Loucy (cell line): ENCODE data around the gene INTS13.

Source experiments
- H2AFZ ChIP-seq: fragments of 200-600 bp; sonication (generic); 2 replicates; pipeline ENCODE4 v1.6.0; 2016; ENCODE audit warnings: antibody characterized with exemption, mild to moderate bottlenecking, low read length, moderate library complexity
- H3F3A ChIP-seq: fragments of 200-600 bp; 2 replicates; pipeline ENCODE4 v1.6.0; 2016; ENCODE audit warnings: antibody characterized with exemption, low read depth, mild to moderate bottlenecking
- H3K27me3 ChIP-seq: fragments of 200-600 bp; sonication (generic); 2 replicates; pipeline ENCODE4 v1.6.1; 2014; ENCODE audit warnings: low read length, mild to moderate bottlenecking; ENCODE audit not compliant: insufficient read depth, poor library complexity, severe bottlenecking
- H3K36me3 ChIP-seq: fragments of 200-600 bp; sonication (generic); 2 replicates; pipeline ENCODE4 v1.6.1; 2016; ENCODE audit warnings: low read length; ENCODE audit not compliant: insufficient read depth
- H3K4me1 ChIP-seq: fragments of 200-600 bp; sonication (generic); 2 replicates; pipeline ENCODE4 v1.5.1; 2014; ENCODE audit warnings: low read length, mild to moderate bottlenecking; ENCODE audit not compliant: insufficient read depth, poor library complexity, severe bottlenecking
- H3K4me2 ChIP-seq: fragments of 200-600 bp; sonication (generic); 2 replicates; pipeline ENCODE4 v1.6.0; 2014; ENCODE audit warnings: antibody characterized with exemption, low read length, low read depth, mild to moderate bottlenecking; ENCODE audit not compliant: poor library complexity, severe bottlenecking
- H3K4me3 ChIP-seq: fragments of 200-600 bp; sonication (generic); 2 replicates; pipeline ENCODE4 v1.5.1; 2014; ENCODE audit warnings: low read length, mild to moderate bottlenecking, mixed read lengths; ENCODE audit not compliant: poor library complexity, severe bottlenecking
- H3K79me2 ChIP-seq: fragments of 200-600 bp; sonication (generic); 2 replicates; pipeline ENCODE4 v1.6.1; 2014; ENCODE audit warnings: low read length; ENCODE audit not compliant: insufficient read depth
- H3K9ac ChIP-seq: fragments of 200-600 bp; sonication (generic); 2 replicates; pipeline ENCODE4 v1.6.0; 2014; ENCODE audit warnings: mild to moderate bottlenecking, low read depth, low read length, moderate library complexity; ENCODE audit not compliant: poor library complexity, severe bottlenecking
- H3K9me2 ChIP-seq: fragments of 200-600 bp; sonication (generic); replicated peaks from 2 replicates; pipeline ENCODE4 v1.6.1; 2016; ENCODE audit warnings: low read depth, low read length, mixed read lengths
- H3K9me3 ChIP-seq: fragments of 200-600 bp; sonication (generic); 2 replicates; pipeline ENCODE4 v1.6.1; 2014; ENCODE audit warnings: mild to moderate bottlenecking, antibody characterized with exemption, low read length, low read depth; ENCODE audit not compliant: insufficient read depth
- H4K20me1 ChIP-seq: fragments of 200-600 bp; sonication (generic); 2 replicates; pipeline ENCODE4 v1.6.0; 2014; ENCODE audit warnings: antibody characterized with exemption, low read length, mild to moderate bottlenecking; ENCODE audit not compliant: insufficient read depth, poor library complexity, severe bottlenecking
- CTCF ChIP-seq: fragments of 200-600 bp; sonication (generic); conservative IDR thresholded peaks from 2 replicates; pipeline ENCODE4 v1.5.1; 2014; ENCODE audit warnings: mild to moderate bottlenecking, antibody characterized with exemption, low read length
- EZH2phosphoT487 ChIP-seq: fragments of 200-600 bp; IDR thresholded peaks from 2 replicates; pipeline ENCODE4 v1.6.1; 2018; ENCODE audit warnings: antibody characterized with exemption, mild to moderate bottlenecking, moderate library complexity, borderline replicate concordance

The INTS13 gene

GRCh38 chr12:26978801-26979200 is 41.0 kb upstream of the INTS13 start:
- Histone ChIP-seq H3K9ac (no peak overlapping the region), H3K27me3 (no peaks in the 10 kb centered on the region), H3K36me3 (peaks cover 92% of the 10 kb centered on the region; the same call in 1 of the 2 replicates), H3K9me3 (no peaks in the 10 kb centered on the region), H2AFZ (no peak overlapping the region), H3K4me3 (no peak overlapping the region), H3K4me2 (no peak overlapping the region), H3F3A (no peaks in the 10 kb centered on the region), H3K4me1 (no peaks in the 10 kb centered on the region), H4K20me1 (peaks cover 2% of the 10 kb centered on the region), H3K9me2 (no peaks in the 10 kb centered on the region), H3K79me2 (peaks cover 12% of the 10 kb centered on the region; the same call in 1 of the 2 replicates)
- TF ChIP-seq CTCF (no peak), EZH2phosphoT487 (no peak)

- no peak overlapping the region for H3K4me2 ChIP-seq
- H4K20me1 ChIP-seq, result peaks cover 2% of the 10 kb centered on the region
- H3K4me3 ChIP-seq, result no peak overlapping the region
- H2AFZ ChIP-seq, result no peak overlapping the region
- no peaks in the 10 kb centered on the region for H3K9me3 ChIP-seq
- H3K9ac ChIP-seq, result no peak overlapping the region
- H3K36me3 ChIP-seq, result peaks cover 96% of the 10 kb centered on the region; the same call in 1 of the 2 replicates
- TF ChIP-seq CTCF (no peak), EZH2phosphoT487 (no peak)
- H3K4me1 ChIP-seq, result no peaks in the 10 kb centered on the region
- H3K9me2 ChIP-seq, result no peaks in the 10 kb centered on the region
- H3F3A ChIP-seq, result no peaks in the 10 kb centered on the region
- 0 out of 2 replicates have a peak, but pooled peaks cover 4% of the 10 kb centered on the region for H3K79me2 ChIP-seq
- H3K27me3 ChIP-seq, result no peaks in the 10 kb centered on the region
These were observed 38.9 kb upstream of the INTS13 start for GRCh38 chr12:26976687-26977086.

GRCh38 chr12:26971963-26972362 is 34.2 kb upstream of the INTS13 start:
- H3K36me3 ChIP-seq, result peaks cover 78% of the 10 kb centered on the region; the same call in 1 of the 2 replicates
- H3K9me2 ChIP-seq, result no peaks in the 10 kb centered on the region
- H3K79me2 ChIP-seq, result no peaks in the 10 kb centered on the region
- H4K20me1 ChIP-seq, result peaks cover 2% of the 10 kb centered on the region
- no peak overlapping the region for H2AFZ ChIP-seq
- H3K9ac ChIP-seq, result no peak overlapping the region
- no peaks in the 10 kb centered on the region for H3K4me1 ChIP-seq
- no peaks in the 10 kb centered on the region for H3K9me3 ChIP-seq
- H3F3A ChIP-seq, result no peaks in the 10 kb centered on the region
- H3K4me2 ChIP-seq, result no peak overlapping the region
- TF ChIP-seq EZH2phosphoT487 (no peak), CTCF (no peak)
- no peaks in the 10 kb centered on the region for H3K27me3 ChIP-seq
- H3K4me3 ChIP-seq, result no peak overlapping the region
